HEK293 (cell line): ENCODE measurements around the gene C6orf58.

Source experiments
- CTCF ChIA-PET: fragments of 350-600 bp; formaldehyde crosslinking; extraction: SDS; loops from one replicate; lab custom pipeline; 2021; ENCODE audit warnings: antibody characterized with exemption; lab: Yijun Ruan, JAX
- POLR2A ChIA-PET: fragments of 300-600 bp; formaldehyde crosslinking; extraction: SDS; loops from one replicate; lab custom pipeline; 2020; ENCODE audit warnings: antibody characterized with exemption, inconsistent platforms; lab: Yijun Ruan, JAX
- H3K27ac ChIP-seq: fragments of 200-500 bp; sonication (Bioruptor generic); 2 replicates; pipeline ENCODE4 v1.5.1; 2014; ENCODE audit warnings: low read depth, low read length, control low read depth, inconsistent platforms; ENCODE audit errors: extremely low read depth
- H3K36me3 ChIP-seq, 2 experiments: fragments of 200-500 bp in 1 of 2; sonication (Bioruptor generic) in 1 of 2; 1 replicate in 1 of 2; 2 replicates in 1 of 2; pipeline ENCODE4 v1.5.1; 2014 to 2017; ENCODE audit warnings: inconsistent platforms in 2 of 2, low read length in 2 of 2; ENCODE audit not compliant: control insufficient read depth in 2 of 2, insufficient read depth in 1 of 2
- H3K4me1 ChIP-seq: fragments of 200-500 bp; sonication (Bioruptor generic); 2 replicates; pipeline ENCODE4 v1.5.1; 2014; ENCODE audit warnings: mild to moderate bottlenecking, low read length, inconsistent platforms; ENCODE audit not compliant: control insufficient read depth, insufficient read depth
- H3K4me3 ChIP-seq: 2 replicates; pipeline ENCODE4 v1.5.1; 2011; ENCODE audit warnings: low read depth, mild to moderate bottlenecking, control low read depth, low read length, moderate library complexity
- H3K9me3 ChIP-seq: fragments of 200-500 bp; sonication (Bioruptor generic); 2 replicates; pipeline ENCODE4 v1.5.1; 2014; ENCODE audit warnings: low read depth, low read length, inconsistent platforms; ENCODE audit not compliant: control insufficient read depth, insufficient read depth
- BCL6B ChIP-seq: fragments of 450-650 bp; formaldehyde crosslinking; IDR thresholded peaks from 2 replicates; pipeline ENCODE4 v1.5.1; 2017; ENCODE audit warnings: missing biosample characterization, missing genetic modification characterization
- ZBTB21 ChIP-seq: fragments of 450-650 bp; formaldehyde crosslinking; IDR thresholded peaks from 2 replicates; pipeline ENCODE4 v1.5.1; 2017; ENCODE audit warnings: missing biosample characterization, missing genetic modification characterization
- ZNF202 ChIP-seq: fragments of 450-650 bp; formaldehyde crosslinking; IDR thresholded peaks from 2 replicates; pipeline ENCODE4 v1.5.1; 2016; ENCODE audit warnings: missing biosample characterization, missing genetic modification characterization, borderline replicate concordance
- ZNF23 ChIP-seq: fragments of 450-650 bp; formaldehyde crosslinking; IDR thresholded peaks from 2 replicates; pipeline ENCODE4 v1.5.1; 2016; ENCODE audit warnings: missing biosample characterization, missing genetic modification characterization, borderline replicate concordance
- ZNF24 ChIP-seq: fragments of 450-650 bp; formaldehyde crosslinking; IDR thresholded peaks from 2 replicates; pipeline ENCODE4 v1.5.1; 2016; ENCODE audit warnings: missing biosample characterization, missing genetic modification characterization
- ZNF266 ChIP-seq: fragments of 450-650 bp; formaldehyde crosslinking; IDR thresholded peaks from 2 replicates; pipeline ENCODE4 v1.5.1; 2016; ENCODE audit warnings: missing biosample characterization, missing genetic modification characterization, low read depth
- ZNF366 ChIP-seq: fragments of 450-650 bp; formaldehyde crosslinking; conservative IDR thresholded peaks from 2 replicates; pipeline ENCODE4 v1.5.1; 2016; ENCODE audit warnings: missing biosample characterization, missing genetic modification characterization
- ZNF571 ChIP-seq: fragments of 450-650 bp; formaldehyde crosslinking; IDR thresholded peaks from 2 replicates; pipeline ENCODE4 v1.5.0; 2017; ENCODE audit warnings: missing biosample characterization, missing genetic modification characterization
- ZNF704 ChIP-seq: fragments of 450-650 bp; formaldehyde crosslinking; IDR thresholded peaks from 2 replicates; pipeline ENCODE4 v1.5.1; 2016; ENCODE audit warnings: missing biosample characterization, missing genetic modification characterization
- ZNF776 ChIP-seq: fragments of 450-650 bp; formaldehyde crosslinking; IDR thresholded peaks from 2 replicates; pipeline ENCODE4 v1.5.0; 2017; ENCODE audit warnings: missing biosample characterization, missing genetic modification characterization, borderline replicate concordance
- ZNF777 ChIP-seq: fragments of 450-650 bp; formaldehyde crosslinking; IDR thresholded peaks from 2 replicates; pipeline ENCODE4 v1.5.1; 2017; ENCODE audit warnings: missing biosample characterization, missing genetic modification characterization, borderline replicate concordance
- TF ChIP-seq, protein P1 (sequence below): fragments of 450-650 bp; formaldehyde crosslinking; IDR thresholded peaks from 2 replicates; pipeline ENCODE4; 2016; ENCODE audit warnings: missing biosample characterization, missing genetic modification characterization
- TF ChIP-seq, protein P2 (sequence below): fragments of 450-650 bp; formaldehyde crosslinking; IDR thresholded peaks from 2 replicates; pipeline ENCODE4 v1.5.1; 2016; ENCODE audit warnings: missing biosample characterization, missing genetic modification characterization
- TF ChIP-seq, protein P3 (sequence below): fragments of 450-650 bp; formaldehyde crosslinking; IDR thresholded peaks from 2 replicates; pipeline ENCODE4 v1.5.1; 2016; ENCODE audit warnings: missing biosample characterization, missing genetic modification characterization, borderline replicate concordance
- TF ChIP-seq, protein P4 (sequence below): fragments of 450-650 bp; formaldehyde crosslinking; IDR thresholded peaks from 2 replicates; pipeline ENCODE4 v1.5.1; 2016; ENCODE audit warnings: missing biosample characterization, missing genetic modification characterization
- TF ChIP-seq, protein P5 (sequence below): fragments of 450-650 bp; formaldehyde crosslinking; IDR thresholded peaks from 2 replicates; pipeline ENCODE4 v1.5.1; 2016; ENCODE audit warnings: missing biosample characterization, missing genetic modification characterization

C6orf58 gene

GRCh38 chr6:127585123-127585522, 8.1 kb downstream of the C6orf58 start:
- no peak overlapping the region for H3K27ac ChIP-seq
- ChIA-PET CTCF (interaction anchor here (0.6 kb wide), 1 partner anchor 1807 kb away, joined by 5 read pairs; no protein-coding TSS in a partner anchor), POLR2A (no interaction called here)
- no peaks in the 10 kb centered on the region for H3K9me3 ChIP-seq
- TF ChIP-seq ZNF777 (tag by site-specific recombination) (no peak), ZBTB21 (tag by site-specific recombination) (no peak), ZNF776 (tag by site-specific recombination) (no peak), ZNF24 (tag by site-specific recombination) (no peak), ZNF366 (no peak), ZNF571 (no peak), ZNF23 (no peak), ZNF202 (tag by site-specific recombination) (no peak), ZNF266 (no peak), ZNF704 (tag by site-specific recombination) (no peak), BCL6B (tag by site-specific recombination) (no peak)
- TF ChIP-seq, protein P1, sequence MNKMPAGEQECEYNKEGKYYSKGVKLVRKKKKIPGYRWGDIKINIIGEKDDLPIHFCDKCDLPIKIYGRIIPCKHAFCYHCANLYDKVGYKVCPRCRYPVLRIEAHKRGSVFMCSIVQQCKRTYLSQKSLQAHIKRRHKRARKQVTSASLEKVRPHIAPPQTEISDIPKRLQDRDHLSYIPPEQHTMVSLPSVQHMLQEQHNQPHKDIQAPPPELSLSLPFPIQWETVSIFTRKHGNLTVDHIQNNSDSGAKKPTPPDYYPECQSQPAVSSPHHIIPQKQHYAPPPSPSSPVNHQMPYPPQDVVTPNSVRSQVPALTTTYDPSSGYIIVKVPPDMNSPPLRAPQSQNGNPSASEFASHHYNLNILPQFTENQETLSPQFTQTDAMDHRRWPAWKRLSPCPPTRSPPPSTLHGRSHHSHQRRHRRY (tag by site-specific recombination): no peak
- TF ChIP-seq, protein P2, sequence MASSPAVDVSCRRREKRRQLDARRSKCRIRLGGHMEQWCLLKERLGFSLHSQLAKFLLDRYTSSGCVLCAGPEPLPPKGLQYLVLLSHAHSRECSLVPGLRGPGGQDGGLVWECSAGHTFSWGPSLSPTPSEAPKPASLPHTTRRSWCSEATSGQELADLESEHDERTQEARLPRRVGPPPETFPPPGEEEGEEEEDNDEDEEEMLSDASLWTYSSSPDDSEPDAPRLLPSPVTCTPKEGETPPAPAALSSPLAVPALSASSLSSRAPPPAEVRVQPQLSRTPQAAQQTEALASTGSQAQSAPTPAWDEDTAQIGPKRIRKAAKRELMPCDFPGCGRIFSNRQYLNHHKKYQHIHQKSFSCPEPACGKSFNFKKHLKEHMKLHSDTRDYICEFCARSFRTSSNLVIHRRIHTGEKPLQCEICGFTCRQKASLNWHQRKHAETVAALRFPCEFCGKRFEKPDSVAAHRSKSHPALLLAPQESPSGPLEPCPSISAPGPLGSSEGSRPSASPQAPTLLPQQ (tag by site-specific recombination): no peak
- TF ChIP-seq, protein P3, sequence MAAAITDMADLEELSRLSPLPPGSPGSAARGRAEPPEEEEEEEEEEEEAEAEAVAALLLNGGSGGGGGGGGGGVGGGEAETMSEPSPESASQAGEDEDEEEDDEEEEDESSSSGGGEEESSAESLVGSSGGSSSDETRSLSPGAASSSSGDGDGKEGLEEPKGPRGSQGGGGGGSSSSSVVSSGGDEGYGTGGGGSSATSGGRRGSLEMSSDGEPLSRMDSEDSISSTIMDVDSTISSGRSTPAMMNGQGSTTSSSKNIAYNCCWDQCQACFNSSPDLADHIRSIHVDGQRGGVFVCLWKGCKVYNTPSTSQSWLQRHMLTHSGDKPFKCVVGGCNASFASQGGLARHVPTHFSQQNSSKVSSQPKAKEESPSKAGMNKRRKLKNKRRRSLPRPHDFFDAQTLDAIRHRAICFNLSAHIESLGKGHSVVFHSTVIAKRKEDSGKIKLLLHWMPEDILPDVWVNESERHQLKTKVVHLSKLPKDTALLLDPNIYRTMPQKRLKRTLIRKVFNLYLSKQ (tag by site-specific recombination): no peak
- TF ChIP-seq, protein P4, sequence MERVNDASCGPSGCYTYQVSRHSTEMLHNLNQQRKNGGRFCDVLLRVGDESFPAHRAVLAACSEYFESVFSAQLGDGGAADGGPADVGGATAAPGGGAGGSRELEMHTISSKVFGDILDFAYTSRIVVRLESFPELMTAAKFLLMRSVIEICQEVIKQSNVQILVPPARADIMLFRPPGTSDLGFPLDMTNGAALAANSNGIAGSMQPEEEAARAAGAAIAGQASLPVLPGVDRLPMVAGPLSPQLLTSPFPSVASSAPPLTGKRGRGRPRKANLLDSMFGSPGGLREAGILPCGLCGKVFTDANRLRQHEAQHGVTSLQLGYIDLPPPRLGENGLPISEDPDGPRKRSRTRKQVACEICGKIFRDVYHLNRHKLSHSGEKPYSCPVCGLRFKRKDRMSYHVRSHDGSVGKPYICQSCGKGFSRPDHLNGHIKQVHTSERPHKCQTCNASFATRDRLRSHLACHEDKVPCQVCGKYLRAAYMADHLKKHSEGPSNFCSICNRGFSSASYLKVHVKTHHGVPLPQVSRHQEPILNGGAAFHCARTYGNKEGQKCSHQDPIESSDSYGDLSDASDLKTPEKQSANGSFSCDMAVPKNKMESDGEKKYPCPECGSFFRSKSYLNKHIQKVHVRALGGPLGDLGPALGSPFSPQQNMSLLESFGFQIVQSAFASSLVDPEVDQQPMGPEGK (tag by site-specific recombination): no peak
- TF ChIP-seq, protein P5, sequence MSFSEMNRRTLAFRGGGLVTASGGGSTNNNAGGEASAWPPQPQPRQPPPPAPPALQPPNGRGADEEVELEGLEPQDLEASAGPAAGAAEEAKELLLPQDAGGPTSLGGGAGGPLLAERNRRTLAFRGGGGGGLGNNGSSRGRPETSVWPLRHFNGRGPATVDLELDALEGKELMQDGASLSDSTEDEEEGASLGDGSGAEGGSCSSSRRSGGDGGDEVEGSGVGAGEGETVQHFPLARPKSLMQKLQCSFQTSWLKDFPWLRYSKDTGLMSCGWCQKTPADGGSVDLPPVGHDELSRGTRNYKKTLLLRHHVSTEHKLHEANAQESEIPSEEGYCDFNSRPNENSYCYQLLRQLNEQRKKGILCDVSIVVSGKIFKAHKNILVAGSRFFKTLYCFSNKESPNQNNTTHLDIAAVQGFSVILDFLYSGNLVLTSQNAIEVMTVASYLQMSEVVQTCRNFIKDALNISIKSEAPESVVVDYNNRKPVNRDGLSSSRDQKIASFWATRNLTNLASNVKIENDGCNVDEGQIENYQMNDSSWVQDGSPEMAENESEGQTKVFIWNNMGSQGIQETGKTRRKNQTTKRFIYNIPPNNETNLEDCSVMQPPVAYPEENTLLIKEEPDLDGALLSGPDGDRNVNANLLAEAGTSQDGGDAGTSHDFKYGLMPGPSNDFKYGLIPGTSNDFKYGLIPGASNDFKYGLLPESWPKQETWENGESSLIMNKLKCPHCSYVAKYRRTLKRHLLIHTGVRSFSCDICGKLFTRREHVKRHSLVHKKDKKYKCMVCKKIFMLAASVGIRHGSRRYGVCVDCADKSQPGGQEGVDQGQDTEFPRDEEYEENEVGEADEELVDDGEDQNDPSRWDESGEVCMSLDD: no peak
- no peak overlapping the region for H3K4me3 ChIP-seq
- H3K36me3 ChIP-seq: no peaks in the 10 kb centered on the region
- no peaks in the 10 kb centered on the region for H3K4me1 ChIP-seq
